GM19455 (cell line): Measurements from ENCODE around the gene MFAP3.

ENCODE experiments used
- ATAC-seq: cut with Tn5 transposase; IDR thresholded peaks from one replicate; pipeline ENCODE4 v1.9.1; 2021; ENCODE audit not compliant: unreplicated experiment

MFAP3 gene

DNA sequence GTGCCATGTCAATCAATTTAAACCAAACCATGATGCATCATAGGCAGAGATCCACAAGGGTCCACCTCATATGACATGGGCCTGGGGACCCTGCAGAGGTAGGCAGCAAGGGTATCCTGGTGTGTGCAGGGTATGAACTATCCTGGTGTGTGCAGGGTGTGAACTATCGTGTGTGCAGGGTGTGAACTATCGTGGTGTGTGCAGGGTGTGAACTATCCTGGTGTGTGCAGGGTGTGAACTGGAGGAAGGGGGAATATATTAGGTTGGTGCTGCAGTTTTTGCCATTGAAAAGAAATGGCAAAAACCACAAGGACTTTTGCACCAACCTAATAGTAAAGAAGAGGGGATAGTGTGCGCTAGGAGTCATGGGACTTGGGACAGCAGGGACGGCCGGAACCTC, 50.0 kb downstream of the MFAP3 start:
- ATAC-seq, result no peak

DNA sequence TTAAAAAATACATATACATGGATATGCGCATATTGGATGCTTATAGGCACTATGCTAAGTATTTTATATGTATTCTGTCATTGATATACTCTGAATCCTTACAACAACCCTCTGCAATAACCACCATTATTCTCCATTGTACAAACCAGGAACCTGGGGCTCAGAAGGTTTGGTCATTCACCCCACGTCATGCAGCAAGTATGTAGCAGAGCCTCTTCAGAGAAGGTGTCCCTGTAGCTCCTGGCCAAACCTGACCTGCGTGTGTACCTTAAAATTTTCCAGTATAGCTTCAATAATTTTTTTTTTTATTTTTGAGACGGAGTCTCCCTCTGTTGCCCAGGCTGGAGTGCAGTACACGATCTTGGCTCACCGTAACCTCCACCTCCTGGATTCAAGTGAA, 51.9 kb downstream of the MFAP3 start:
- no peak for ATAC-seq

DNA sequence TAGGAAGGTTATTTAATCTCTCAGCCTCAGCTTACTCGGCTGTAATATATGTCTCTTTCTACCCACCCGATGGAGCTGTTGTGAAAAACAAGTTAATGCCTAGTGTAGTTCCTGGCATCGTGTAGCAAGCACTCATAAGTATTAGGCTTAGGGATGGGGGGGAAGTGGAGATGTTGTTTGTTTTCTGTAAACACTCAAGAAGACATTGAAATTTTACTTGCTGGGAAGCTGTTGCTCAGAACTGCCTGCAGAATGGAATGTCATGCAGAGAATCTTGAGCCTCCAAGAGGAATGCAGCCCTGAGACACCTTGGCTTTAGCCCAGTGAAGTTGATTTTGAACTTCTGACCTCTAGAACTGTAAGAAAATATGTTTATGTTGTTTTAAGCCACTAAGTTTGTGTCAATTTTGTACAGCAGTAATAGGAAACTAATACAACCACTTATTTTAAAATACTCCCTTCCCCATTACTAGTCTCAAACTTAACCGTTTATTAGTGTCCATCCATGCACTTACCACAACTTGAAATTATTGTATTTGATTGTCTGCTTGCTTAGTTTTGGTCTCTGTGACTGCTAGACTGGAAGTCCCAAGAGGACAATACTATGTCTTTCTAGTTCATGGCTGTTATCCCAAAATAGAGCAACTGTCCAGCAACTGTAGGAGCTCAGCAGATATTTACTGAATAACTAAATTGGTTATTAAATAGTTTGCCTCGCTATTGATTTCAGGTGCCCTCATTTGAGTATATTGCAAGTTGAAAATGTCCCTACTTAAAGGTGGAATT, 53.8 kb downstream of the MFAP3 start:
- ATAC-seq, result no peak

DNA sequence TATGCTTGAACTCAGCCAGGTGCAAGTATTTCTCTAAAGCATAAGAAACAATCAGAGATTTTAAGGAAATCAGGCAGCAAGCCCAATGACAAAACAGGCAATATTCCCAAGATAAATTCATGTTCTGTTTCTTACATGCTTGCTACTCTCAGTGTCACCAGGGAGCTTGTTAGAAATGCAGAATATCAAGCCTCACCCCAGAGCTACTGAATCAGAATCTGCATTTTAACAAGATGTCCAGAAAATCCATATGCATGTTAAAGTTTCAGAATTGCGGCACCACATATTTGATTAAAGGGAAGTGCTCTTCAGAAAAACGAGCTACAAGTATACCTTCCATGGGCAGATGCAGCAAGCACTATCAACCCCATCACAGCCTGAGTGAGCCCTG, 54.4 kb downstream of the MFAP3 start:
- no peak for ATAC-seq

DNA sequence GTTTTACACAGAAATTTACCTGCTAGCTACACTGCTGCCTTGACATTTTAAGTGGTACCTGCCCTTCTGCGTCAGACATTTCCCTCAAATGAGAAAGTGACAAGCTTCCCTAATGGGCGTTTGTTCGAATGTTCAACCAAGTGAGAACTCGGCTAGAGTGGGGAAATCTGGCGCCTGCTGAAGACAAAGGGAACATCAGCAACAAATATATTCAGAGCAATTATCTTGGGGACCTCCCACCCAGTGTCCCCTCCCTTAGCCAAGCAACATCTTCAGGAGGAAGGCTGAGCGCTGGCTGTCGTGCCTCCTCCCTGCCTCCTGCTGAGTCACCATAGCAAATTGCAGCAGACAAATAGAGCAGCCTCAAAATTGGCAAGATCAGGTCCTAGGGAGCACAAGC, 57.1 kb downstream of the MFAP3 start:
- ATAC-seq, result no peak

DNA sequence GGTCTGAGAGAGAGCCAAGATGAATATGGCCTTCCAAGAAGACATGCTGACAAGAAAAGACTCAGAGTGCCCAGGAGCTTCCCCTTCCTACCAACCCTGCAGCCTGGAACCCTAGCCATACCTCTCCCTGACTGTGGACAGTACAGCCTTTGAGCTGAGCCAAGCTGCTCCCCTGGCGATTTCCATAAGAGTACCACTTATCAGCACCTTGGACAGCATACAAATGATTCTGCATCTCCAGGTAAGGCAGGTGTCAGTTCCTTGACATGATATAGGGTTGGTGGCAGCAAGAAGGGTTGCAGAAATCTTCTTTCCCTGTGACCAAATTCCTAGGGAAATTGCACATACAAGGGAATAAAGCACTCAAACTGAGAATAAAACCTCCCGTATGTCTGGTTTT, 58.3 kb downstream of the MFAP3 start:
- ATAC-seq, result no peak

DNA sequence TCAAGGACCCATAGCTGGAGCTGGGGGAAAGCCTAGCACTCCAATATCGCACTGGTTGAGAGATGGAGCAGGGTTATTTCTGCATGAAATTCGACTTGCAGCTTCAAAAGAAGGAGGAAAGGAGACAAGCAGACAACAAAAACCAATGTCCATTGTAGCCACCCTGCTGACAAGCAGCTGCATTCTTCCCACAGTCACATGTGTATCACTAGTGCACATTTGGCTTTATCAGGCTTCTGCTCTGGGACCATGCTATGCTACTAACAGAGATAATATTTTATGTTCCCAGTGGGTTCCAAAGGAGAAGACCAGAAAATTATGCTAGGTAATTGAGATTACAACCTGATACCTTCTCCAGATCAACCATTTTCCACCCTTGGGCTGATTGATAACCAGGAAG, 59.7 kb downstream of the MFAP3 start:
- ATAC-seq, result no peak

DNA sequence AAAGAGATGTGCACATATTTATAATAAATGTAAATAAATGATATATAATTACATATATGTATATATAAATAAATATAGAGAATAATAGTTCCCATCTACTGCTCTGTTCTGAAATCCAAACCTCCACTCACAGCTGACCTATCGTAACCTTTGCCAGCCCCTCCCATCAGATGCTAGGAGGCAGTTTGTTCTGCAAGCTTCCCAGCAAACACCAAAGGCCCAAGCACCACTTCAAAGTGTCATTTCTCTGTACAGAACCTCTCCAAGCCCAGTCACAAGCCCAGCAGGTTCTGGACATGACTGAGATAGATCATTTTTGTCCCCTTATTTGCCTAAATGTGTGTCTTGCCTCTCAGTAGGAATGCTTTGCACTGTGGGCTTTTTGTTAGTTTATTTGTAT, 62.4 kb downstream of the MFAP3 start:
- no peak for ATAC-seq

DNA sequence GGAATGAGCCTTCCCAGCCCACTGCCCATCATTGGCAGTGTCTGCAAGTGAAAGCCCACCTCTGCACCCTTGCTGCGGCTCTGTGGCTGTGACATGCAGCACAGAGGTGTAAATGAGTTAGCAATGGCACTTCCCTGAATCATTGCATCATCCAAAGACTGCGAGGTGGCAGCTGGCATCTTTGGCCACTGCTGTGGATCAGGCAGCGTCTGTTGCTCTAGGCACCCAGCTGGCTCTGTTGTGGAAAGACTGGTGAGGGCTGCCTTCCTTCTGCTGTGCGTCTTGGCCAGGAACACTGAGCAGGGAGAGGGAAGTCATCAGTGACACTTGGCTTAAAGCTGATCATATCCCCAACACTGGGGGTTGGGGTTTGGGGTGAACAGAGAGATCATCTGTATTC, 64.5 kb downstream of the MFAP3 start:
- ATAC-seq, result no peak
